NCI-H526 (cell line): ENCODE measurements around the gene PABPC4L.
A peak's percentile ranks its signal among the peaks of the same experiment; 100 is the strongest.
"Not testable (repeated sequence)": the region's sequence is repeated elsewhere in the genome, so short reads cannot be mapped to it uniquely, and the experiment has no call there.

Source experiments
- DNase-seq, 2 experiments: peaks; one replicate each; lab custom pipeline; 2025; lab: John Stamatoyannopoulos, UW

Gene PABPC4L

GRCh38 chr4:134201216-134202161, at the start of gene PABPC4L:
Gene PABPC4L (minus strand): TSS chr4:134201789. CDS start chr4:134201019, 770 bp downstream.
- DNase-seq: peak in 1 of 2 experiments; percentile 38

- no peak for DNase-seq
Observed at GRCh38 chr4:134251322-134251721, 49.7 kb upstream of the PABPC4L start.

DNA sequence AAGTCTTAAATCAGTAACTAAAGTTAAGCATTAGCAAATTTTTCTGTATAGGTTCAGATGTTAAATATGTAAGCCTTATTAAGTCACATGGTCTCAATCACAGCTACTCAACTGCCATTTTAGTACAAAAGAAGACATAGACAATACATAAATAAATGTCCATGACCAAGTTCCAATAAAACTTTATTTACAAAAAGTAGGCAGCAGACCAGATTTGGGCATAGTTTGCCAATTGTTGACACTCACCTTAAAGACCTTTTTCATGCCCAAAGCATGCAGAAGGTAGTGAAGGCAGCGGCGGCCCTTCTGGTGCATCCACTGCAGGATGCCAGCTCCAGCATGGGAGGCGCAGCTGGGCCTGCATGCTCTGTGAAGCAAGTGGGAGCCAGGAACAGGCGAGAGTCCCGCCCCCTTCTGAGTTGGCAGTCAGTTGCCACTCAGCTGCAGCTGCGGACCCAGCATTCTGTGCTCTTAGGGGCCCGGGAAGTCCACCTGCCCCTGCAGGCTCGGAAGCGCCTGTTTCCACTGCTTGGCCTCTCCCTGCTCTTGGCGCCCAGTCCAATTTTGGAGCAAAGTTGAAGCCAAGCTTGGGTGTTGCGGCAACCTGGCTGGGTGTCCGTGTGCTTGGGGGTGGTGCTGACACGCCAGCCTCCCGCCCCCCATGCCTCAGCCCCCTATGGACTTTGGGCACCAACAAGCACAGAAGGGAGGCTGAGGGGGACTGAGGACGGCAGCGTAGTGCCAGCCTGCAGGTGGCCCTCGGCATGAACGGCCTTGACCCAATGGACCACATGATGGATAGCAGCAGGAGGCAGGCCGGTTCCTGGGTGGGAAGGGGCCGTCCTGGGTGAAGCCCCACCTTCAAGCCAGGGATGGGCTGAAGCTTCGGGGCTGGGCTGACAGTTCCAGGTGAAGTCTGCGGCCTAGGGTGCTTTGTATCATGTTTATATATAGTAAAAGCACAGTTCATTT, 42.4 kb upstream of the PABPC4L start:
- no peak for DNase-seq

DNA sequence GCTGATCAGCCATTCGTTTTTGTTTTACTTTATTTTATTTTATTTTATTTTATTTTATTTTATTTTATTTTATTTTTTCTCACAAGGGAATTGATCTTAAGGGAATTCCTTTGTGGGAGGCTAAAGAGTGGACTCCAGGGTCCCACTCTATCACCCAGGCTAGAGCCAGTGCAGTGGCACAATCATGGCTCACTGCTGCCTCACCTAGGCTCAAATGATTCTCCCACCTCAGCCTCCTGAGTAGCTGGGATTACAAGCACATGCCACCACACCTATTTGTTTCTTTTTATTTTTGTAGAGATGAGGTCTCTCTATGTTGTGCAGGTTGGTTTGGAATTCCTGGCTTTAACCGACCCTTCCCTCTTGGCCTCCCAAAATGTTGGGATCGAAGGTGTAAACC, 17.5 kb upstream of the PABPC4L start:
- no peak for DNase-seq

GRCh38 chr4:134216411-134216810, 14.8 kb upstream of the PABPC4L start:
- no peak for DNase-seq

- no peak for DNase-seq
Observed at GRCh38 chr4:134215620-134216344, 14.2 kb upstream of the PABPC4L start.

GRCh38 chr4:134207955-134208354, 6.4 kb upstream of the PABPC4L start:
- not testable (repeated sequence) for DNase-seq

DNA sequence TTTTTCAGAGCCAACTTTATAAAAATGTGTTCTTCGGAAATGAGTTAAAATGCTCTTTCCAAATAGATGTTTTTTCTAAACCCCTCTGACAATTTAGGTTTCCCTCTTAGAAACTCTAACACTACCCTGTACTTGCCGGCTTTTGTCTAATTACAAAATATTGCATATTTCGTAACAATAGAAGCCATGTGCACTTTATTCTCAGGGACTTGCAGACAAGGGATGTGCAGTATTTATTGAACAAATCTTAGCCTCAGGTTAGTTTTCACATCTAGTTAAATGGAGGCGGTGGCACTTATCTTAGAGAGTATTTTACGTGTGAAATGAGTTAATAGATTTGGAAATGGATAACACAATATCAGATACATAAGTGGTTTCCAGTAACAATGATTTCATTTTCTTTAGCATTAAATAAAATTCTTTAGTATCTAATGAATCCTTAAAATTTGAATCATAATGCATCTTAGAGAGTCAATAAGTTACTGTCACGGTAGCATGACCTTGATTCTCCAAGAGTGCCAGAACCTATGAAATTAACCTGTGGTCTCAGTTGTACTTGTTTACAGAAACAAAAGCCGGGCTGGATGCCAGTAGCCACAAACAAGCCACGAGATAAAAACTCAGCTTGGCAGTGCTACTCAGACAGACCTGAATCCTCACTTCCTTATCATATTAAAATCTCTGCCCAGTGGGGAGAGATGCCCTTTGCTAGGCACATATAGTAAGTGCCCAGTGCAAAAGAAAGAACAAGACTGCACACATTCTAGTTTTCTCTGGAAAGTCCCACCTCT, 772 bp upstream of the PABPC4L start:
- no peak for DNase-seq

- peak in 1 of 2 experiments; percentile 19 for DNase-seq
Observed at GRCh38 chr4:134200811-134201215, 776 bp downstream of the PABPC4L start.

DNA sequence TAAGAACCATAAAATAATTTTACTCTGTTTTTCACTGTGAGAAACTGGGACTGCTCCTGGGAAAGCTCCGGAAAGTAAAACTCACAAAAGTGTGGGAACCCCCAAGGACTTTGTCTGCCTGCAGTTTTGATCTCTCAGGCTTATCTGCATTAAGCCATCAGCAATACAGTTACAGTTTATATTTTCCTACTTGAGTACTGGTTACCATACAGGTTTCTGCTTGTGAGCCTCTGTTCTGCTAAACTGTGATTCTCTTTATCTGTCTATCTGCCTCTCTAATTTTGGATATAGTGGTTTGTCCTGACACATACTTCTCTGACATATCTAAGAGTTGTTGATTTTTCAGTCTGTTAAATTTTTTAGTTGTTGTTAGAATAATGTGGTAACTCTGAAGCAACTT, 11.6 kb downstream of the PABPC4L start:
- no peak for DNase-seq

DNA sequence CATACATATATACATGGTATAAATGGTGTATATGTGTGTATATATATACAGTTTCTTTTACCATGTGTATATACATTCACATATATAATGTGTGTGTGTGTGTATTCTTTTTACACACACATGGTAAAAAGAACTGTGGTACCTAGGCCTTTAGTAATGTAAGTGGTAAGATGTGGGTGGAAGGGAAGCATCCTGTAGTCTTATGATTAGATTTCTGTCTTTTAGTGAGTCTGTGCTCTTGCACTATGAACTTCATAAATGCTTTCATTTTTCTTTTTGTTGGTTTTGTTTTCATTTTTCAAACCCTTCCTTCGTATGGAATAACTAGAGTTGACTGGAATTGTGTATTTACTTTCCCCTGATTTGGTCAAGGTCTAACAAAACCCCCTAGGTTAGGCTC, 12.1 kb downstream of the PABPC4L start:
- DNase-seq: no peak

GRCh38 chr4:134178706-134179105, 22.9 kb downstream of the PABPC4L start:
- no peak for DNase-seq

GRCh38 chr4:134174271-134174670, 27.3 kb downstream of the PABPC4L start:
- DNase-seq: no peak

DNA sequence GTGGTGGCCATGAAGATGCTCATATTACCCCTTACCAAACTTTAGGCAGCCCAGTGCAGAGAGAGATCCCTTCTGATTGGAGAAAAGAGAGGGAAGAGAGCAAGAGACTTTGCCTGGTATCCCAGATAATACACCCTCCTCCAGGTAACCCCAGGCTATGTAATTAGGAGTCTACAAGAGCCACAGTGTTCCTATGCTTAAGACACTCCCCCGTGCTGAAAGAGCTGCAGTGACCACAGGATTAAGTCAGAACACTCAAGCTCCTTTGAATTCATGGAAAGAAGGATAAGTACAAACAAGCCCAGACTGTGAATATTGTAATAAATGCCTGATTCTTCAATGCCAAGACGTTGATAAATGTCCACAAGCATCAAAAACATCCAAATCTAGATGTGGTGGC, 41.4 kb downstream of the PABPC4L start:
- no peak for DNase-seq

- DNase-seq: no peak
Observed at GRCh38 chr4:134154097-134154496, 47.5 kb downstream of the PABPC4L start.

DNA sequence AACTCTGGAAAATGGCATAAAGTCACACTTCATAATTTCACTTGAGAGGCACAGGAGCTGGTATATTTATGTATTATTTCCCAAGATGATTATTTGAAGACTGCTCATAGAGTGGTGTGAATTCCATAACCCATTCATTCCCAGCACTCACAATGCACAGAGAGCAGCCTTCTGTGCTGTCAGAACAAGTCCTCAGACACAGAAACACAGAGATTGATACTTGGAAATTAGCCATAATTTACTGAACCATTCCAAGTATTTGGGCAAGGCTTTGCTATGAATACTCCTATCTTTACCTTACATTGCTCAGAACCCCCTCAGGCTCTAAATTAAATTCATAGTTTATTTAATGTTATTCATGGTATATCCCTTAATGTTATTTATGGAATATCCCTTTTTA, 53.6 kb downstream of the PABPC4L start:
- no peak for DNase-seq
